Kidney glomerular epithelial cell (primary cell): Measurements from ENCODE around the gene CDKN1A.
A peak's percentile ranks its signal among the peaks of the same experiment; 100 is the strongest.
"Not testable (repeated sequence)": the region's sequence is repeated elsewhere in the genome, so short reads cannot be mapped to it uniquely, and the experiment has no call there.

ENCODE experiments used
- DNase-seq: peaks from one replicate; lab custom pipeline; 2025; lab: John Stamatoyannopoulos, UW

CDKN1A gene

GRCh38 chr6:36720251-36721141, 42.0 kb downstream of the CDKN1A start:
- no peak for DNase-seq

GRCh38 chr6:36721369-36722140, 43.0 kb downstream of the CDKN1A start:
- no peak for DNase-seq

DNA sequence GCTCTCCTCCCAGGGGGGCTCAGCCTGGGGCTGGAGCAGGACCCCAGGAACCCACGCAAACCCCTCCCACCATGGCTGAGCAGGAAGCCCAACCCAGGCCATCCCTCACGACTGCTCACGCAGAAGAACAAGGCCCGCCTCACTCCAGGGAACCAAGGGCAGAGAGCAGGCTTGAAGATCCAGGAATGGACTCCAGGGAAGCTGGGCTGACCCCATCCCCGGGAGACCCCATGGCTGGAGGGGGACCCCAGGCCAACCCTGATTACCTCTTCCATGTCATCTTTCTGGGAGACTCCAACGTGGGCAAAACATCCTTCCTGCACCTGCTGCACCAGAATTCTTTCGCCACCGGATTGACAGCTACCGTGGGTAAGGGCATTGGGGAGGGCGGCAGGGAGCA, 43.9 kb downstream of the CDKN1A start:
- DNase-seq = no peak

- DNase-seq = no peak
Measured at GRCh38 chr6:36722879-36723278, 44.4 kb downstream of the CDKN1A start.

- not testable (repeated sequence) for DNase-seq
Measured at GRCh38 chr6:36723992-36724391, 45.5 kb downstream of the CDKN1A start.

DNA sequence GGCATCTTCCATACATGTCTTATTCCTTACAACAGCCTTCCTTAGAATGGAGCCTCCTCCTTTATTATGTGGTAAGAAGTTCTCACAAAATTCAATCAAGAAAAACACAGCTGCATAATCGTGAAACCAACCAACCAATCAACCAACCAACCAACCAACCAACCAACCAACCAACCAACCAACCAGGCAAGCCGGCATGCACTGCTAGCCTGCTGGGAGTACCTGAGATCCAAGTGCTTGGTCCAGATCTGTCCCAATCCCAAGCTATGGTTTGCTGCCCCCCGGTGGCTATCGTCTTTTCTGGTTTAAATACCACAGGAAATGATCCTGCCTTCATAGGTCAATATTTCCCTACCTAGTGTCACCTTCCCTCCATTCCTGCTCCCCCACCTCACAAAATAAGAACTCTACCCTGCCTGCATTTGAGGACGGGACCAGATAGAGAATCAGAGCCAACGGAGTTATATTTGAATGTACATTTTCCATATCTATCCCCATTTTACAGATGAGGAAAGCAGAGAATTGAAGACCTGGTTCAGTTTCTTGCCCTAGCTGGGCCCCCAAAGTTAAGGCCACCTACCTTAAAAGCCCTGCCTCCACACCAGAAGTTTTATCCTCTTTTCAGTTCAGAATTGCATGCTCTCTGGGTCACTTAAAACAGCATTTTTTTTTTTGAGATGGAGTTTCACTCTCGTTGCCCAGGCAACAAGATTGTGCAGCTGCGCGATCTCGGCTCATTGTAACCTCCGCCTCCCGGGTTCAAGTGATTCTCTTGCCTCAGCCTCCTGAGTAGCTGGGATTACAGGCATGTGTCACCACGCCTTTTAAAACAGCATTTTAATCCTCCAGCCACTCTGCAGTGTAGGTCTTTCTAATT, 46.2 kb downstream of the CDKN1A start:
- DNase-seq = peak; percentile 14

- DNase-seq = no peak
Measured at GRCh38 chr6:36725581-36725980, 47.1 kb downstream of the CDKN1A start.

- DNase-seq = no peak
Measured at GRCh38 chr6:36727505-36728021, 49.0 kb downstream of the CDKN1A start.

DNA sequence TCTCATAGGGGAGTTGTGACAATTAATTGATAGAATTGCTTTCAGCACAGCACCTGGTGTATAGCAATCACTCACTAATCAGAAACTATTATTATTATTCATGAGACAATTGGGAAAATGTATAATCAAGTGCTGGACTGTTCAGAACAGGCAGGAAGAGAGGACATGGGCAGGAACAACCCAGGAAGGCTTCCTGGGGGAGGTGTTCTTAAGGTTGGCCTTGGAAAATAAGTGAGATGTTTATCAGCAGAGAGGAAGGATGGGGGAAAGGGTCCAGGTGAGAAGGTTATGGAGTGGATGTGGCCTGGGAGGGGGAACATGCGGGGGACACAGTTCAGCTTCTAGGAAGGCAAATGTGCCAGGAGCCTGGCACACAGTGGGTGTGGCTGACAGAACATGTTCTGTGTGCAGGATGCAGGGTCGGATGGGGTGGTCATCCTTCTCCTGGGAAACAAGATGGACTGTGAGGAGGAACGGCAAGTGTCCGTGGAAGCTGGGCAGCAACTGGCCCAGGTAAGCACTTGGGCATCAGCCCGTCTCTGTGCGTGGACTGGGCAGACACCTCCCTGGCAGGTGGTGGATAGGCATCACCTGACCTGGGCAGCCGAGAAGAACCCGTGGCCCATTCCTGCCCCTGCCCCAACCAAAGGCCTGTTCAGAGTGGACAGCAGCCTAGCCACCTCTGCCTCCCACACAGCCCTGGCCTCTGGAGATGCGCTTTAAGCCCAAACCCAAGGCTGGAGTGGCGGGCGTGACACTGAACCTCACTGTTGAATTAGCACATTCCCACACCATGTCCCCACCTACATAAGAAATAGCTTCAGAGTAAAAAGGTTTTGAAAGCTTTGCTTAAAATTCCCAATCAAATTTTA, 50.0 kb downstream of the CDKN1A start:
- DNase-seq = no peak

GRCh38 chr6:36729161-36729524, 50.6 kb downstream of the CDKN1A start:
- DNase-seq = no peak

DNA sequence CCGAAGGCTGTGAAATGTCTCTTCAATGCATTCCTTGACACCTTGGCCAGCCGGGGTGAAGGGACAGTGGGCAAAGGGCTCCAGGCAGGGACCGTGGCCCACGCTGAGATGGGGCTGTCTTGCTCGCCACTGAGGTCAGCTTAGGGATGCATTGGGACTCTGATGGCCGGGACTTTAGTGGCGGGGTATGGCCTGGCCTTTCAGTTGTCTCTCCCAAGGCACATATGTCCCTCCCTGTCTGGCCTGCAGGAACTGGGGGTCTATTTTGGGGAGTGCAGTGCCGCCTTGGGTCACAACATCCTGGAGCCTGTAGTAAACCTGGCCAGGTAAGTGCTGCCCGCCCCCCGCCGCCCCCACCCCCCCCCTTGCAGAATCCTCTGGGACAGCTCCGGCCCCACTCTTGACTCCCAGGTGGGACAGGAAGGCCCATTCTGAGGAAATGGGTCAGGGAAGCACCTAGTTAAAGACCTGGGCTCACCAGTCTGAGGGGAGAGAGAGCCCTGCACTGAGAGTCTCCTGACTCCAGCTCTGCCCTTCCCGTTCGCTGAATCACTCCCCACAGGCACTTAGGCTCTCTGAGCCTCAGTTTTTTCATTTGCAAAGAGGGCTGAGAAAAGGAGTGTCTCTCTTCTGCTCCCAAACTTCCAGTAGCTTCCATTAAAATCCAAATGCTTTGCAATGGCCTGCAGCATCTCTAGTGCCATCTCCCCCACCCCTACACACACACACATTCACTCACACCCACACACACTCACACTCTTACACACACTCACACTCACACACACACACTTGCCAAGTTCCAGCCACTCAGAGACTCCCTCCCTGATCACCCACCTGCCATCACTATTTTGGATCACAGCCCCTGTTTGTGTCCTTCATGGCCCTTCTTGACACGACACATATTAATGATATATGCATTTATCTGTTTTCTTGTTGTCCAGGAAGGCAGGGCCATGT, 52.2 kb downstream of the CDKN1A start:
- no peak for DNase-seq

DNA sequence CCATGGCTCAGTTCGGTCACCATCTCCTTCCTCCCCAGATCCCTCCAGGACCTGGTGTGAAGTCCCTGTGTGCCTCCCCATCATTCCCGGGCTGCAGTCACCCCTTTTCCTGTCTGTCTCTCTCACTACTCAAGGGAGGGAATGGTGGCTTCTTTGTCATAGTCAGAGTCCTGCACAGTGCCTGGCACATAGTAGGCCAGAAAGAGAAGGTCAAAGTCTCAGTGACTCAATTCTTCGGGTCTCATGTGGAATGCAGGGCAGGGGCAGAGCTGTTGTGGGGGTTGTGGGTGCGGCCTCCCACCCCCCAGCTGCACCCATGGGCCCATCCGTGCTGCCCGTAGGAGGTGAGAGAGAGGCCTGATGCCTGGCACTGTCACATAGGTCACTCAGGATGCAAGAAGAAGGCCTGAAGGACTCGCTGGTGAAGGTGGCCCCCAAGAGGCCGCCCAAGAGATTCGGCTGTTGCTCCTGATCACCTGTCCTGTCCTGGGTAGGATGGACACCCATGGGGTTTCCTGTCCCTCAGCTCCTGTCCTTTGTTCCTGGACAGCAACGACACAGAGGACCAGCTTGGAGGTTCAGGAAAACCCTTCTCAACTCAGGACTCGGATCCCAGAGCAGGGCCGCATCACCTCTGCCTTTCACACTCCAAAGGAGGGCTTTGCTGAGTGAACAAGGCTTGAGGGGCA, 53.3 kb downstream of the CDKN1A start:
- DNase-seq = no peak

DNA sequence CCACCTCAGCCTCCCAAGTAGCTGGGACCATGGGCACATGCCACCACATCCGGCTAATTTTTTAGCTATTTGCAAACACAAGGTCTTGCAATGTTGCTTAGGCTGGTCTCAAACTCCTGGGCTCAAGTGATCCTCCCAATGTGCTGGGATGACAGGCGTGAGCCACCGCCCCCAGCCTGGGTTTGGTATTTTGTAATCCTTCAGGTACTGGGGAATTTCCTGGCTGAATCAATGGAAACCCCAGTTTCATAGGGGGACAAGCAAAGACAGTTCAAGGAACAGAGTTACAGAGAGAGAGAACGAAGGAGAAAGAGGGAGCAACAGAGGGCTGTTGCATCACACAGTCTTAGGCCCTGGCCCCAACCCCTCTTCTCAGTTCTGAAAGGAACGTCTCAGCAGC, 54.8 kb downstream of the CDKN1A start:
- no peak for DNase-seq

DNA sequence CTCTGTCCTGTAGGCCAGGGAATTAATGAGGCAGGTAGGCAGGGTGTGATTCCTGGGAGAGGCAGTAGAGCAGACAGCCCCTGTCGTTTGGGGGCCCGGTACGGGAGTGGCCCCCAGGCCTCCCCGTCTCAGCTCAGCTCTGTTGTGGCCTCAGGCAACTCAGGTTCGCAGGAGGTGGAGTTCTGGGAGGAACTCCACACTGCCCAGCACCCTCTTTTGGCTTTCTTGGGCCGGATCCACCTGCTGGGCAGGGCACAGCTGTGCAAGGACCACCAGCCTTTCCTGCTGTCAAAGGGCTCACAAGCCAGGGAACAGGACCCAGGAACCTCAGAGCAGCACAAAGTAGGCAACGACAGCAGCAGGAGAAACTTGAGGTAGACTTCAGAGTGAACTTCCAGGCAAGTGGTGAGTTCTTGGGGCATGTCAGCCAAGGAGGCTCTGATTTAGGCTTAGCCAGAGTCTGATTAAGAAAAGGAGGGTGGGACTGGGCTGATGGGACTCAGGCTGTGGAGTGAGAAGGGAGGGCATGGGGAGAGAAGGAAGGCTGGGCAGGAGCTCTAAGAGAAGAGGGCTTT, 56.1 kb downstream of the CDKN1A start:
- no peak for DNase-seq

GRCh38 chr6:36735110-36736071, 56.9 kb downstream of the CDKN1A start:
- no peak for DNase-seq
